SK-N-SH treated with all-trans-retinoic acid at 6 μM for 48 hours (cell line): ENCODE measurements around the gene CLTB.
"Not testable (repeated sequence)": the region's sequence is repeated elsewhere in the genome, so short reads cannot be mapped to it uniquely, and the experiment has no call there.

Experiments used
- ATAC-seq: fragments of 200-7000 bp; cut with Tn5 transposase; 3 replicates; pipeline ENCODE4 v1.9.1; 2020; ENCODE audit warnings: mild to moderate bottlenecking, moderate library complexity
- ARNTL ChIP-seq: fragments of 450-650 bp; formaldehyde crosslinking; IDR thresholded peaks from 2 replicates; pipeline ENCODE4 v1.5.0; 2020; ENCODE audit warnings: low read depth, mild to moderate bottlenecking, moderate library complexity, borderline replicate concordance
- BACH2 ChIP-seq: fragments of 250-450 bp; sonication (Bioruptor Pico); IDR thresholded peaks from 2 replicates; pipeline ENCODE4 v1.9.0; 2021; ENCODE audit warnings: mild to moderate bottlenecking, borderline replicate concordance
- CREB5 ChIP-seq: fragments of 250-450 bp; sonication (Bioruptor Pico); IDR thresholded peaks from 2 replicates; pipeline ENCODE4 v1.5.1; 2020; ENCODE audit warnings: low read depth, mild to moderate bottlenecking, moderate library complexity
- CSDC2 ChIP-seq: fragments of 250-450 bp; sonication (Bioruptor Pico); IDR thresholded peaks from 2 replicates; pipeline ENCODE4 v1.5.0; 2020; ENCODE audit warnings: mild to moderate bottlenecking, moderate library complexity
- ESRRG ChIP-seq: fragments of 250-450 bp; sonication (Bioruptor Pico); IDR thresholded peaks from 2 replicates; pipeline ENCODE4 v1.6.1; 2021; ENCODE audit warnings: mild to moderate bottlenecking
- GLIS3 ChIP-seq: fragments of 250-450 bp; sonication (Bioruptor Pico); IDR thresholded peaks from 2 replicates; pipeline ENCODE4 v1.5.0; 2020; ENCODE audit warnings: mild to moderate bottlenecking, moderate library complexity
- ISL1 ChIP-seq: fragments of 250-450 bp; sonication (Bioruptor Pico); IDR thresholded peaks from 2 replicates; pipeline ENCODE4 v2.1.2; 2022; ENCODE audit warnings: mild to moderate bottlenecking, moderate library complexity
- OSR1 ChIP-seq: fragments of 250-450 bp; sonication (Bioruptor Pico); IDR thresholded peaks from 2 replicates; pipeline ENCODE4 v1.8.0; 2022; ENCODE audit warnings: moderate library complexity, mild to moderate bottlenecking, inconsistent platforms
- POU6F1 ChIP-seq: fragments of 250-450 bp; sonication (Bioruptor Pico); IDR thresholded peaks from 2 replicates; pipeline ENCODE4 v1.8.0; 2021; ENCODE audit warnings: low read depth, mild to moderate bottlenecking, moderate library complexity, borderline replicate concordance
- PPARA ChIP-seq: fragments of 250-450 bp; sonication (Bioruptor Pico); IDR thresholded peaks from 2 replicates; pipeline ENCODE4 v1.5.0; 2020; ENCODE audit warnings: mild to moderate bottlenecking, borderline replicate concordance
- RARB ChIP-seq: fragments of 250-450 bp; sonication (Bioruptor Pico); IDR thresholded peaks from 2 replicates; pipeline ENCODE4 v1.8.0; 2021; ENCODE audit warnings: mild to moderate bottlenecking, moderate library complexity
- TCF4 ChIP-seq: fragments of 250-450 bp; sonication (Bioruptor Pico); IDR thresholded peaks from 2 replicates; pipeline ENCODE4 v1.8.0; 2021; ENCODE audit warnings: mild to moderate bottlenecking, moderate library complexity, borderline replicate concordance
- TOX ChIP-seq: fragments of 250-450 bp; sonication (Bioruptor Pico); IDR thresholded peaks from 2 replicates; pipeline ENCODE4 v1.8.0; 2021; ENCODE audit warnings: mild to moderate bottlenecking, moderate library complexity, borderline replicate concordance
- ZFP3 ChIP-seq: fragments of 250-450 bp; sonication (Bioruptor Pico); IDR thresholded peaks from 2 replicates; pipeline ENCODE4 v1.5.0; 2020; ENCODE audit warnings: mild to moderate bottlenecking, moderate library complexity
- ZFP30 ChIP-seq: fragments of 450-650 bp; formaldehyde crosslinking; IDR thresholded peaks from 2 replicates; pipeline ENCODE4 v1.5.0; 2022; ENCODE audit warnings: mild to moderate bottlenecking, moderate library complexity
- ZNF565 ChIP-seq: fragments of 450-650 bp; formaldehyde crosslinking; conservative IDR thresholded peaks from 2 replicates; pipeline ENCODE4 v1.5.0; 2020; ENCODE audit warnings: low read depth, mild to moderate bottlenecking, moderate library complexity
- ZNF70 ChIP-seq: fragments of 450-650 bp; formaldehyde crosslinking; IDR thresholded peaks from 2 replicates; pipeline ENCODE4 v1.5.0; 2020; ENCODE audit warnings: mild to moderate bottlenecking, moderate library complexity
- ZNF8 ChIP-seq: fragments of 450-650 bp; formaldehyde crosslinking; IDR thresholded peaks from 2 replicates; pipeline ENCODE4 v1.5.0; 2020; ENCODE audit warnings: mild to moderate bottlenecking, moderate library complexity
- TF ChIP-seq, protein P1 (sequence below): fragments of 250-450 bp; sonication (Bioruptor Pico); IDR thresholded peaks from 2 replicates; pipeline ENCODE4 v1.5.0; 2020; ENCODE audit warnings: mild to moderate bottlenecking, moderate library complexity

Gene CLTB

DNA sequence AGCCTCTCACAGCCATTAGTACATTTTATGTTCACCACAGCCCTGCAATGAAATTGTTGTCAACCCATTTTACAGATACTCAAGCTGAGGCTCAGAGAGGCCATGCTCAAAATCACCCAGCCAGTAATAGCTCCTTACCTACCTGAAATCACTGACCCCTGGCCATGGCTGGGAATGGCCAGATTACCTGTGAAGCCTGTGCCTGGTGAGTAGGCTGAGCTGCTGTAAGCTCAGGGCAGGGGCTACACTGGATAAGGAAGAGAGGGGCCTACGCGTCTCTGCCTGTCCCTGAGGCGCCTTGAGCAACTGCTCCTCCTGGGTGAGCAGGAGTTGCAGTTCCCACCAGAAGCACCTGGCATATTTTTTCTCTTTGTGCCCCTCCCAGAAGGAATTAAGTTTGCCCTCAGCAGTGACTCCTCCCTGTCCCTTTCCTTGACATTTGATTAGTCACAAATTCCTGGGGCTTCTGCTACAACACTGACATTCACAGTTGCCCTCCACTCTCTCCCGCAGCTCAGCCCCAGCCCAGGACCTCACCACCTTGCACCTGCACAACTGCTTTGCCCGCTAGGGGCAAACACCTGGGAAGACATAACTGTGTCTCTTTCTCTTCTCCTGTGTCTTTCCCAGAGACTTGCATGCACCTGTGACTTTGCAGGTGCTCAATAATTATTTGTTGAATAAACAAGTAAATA, 5.7 kb downstream of the CLTB start (continued):
- no peak for TF ChIP-seq POU6F1 (CRISPR knock-in tag)
- TF ChIP-seq BACH2 (CRISPR knock-in tag) = no peak

- no peak for TF ChIP-seq ZFP3 (CRISPR knock-in tag)
- TF ChIP-seq GLIS3 (CRISPR knock-in tag) = no peak
- TF ChIP-seq, protein P1, sequence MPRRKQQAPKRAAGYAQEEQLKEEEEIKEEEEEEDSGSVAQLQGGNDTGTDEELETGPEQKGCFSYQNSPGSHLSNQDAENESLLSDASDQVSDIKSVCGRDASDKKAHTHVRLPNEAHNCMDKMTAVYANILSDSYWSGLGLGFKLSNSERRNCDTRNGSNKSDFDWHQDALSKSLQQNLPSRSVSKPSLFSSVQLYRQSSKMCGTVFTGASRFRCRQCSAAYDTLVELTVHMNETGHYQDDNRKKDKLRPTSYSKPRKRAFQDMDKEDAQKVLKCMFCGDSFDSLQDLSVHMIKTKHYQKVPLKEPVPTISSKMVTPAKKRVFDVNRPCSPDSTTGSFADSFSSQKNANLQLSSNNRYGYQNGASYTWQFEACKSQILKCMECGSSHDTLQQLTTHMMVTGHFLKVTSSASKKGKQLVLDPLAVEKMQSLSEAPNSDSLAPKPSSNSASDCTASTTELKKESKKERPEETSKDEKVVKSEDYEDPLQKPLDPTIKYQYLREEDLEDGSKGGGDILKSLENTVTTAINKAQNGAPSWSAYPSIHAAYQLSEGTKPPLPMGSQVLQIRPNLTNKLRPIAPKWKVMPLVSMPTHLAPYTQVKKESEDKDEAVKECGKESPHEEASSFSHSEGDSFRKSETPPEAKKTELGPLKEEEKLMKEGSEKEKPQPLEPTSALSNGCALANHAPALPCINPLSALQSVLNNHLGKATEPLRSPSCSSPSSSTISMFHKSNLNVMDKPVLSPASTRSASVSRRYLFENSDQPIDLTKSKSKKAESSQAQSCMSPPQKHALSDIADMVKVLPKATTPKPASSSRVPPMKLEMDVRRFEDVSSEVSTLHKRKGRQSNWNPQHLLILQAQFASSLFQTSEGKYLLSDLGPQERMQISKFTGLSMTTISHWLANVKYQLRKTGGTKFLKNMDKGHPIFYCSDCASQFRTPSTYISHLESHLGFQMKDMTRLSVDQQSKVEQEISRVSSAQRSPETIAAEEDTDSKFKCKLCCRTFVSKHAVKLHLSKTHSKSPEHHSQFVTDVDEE (CRISPR knock-in tag) = no peak
- no peak for TF ChIP-seq ARNTL (CRISPR knock-in tag)
- no peak for TF ChIP-seq TCF4
- TF ChIP-seq ZNF70 (CRISPR knock-in tag) = no peak
- TF ChIP-seq OSR1 = no peak
- no peak for TF ChIP-seq ZNF8 (CRISPR knock-in tag)
- no peak for ATAC-seq
Observed at GRCh38 chr5:176409765-176410164, 6.6 kb downstream of the CLTB start.

- TF ChIP-seq ISL1 (CRISPR knock-in tag) (no peak), OSR1 (no peak), PPARA (CRISPR knock-in tag) (no peak), ZNF565 (CRISPR knock-in tag) (no peak), TOX (CRISPR knock-in tag) (no peak), BACH2 (CRISPR knock-in tag) (no peak), ESRRG (CRISPR knock-in tag) (no peak), POU6F1 (CRISPR knock-in tag) (no peak), ZNF8 (CRISPR knock-in tag) (no peak), ZFP30 (CRISPR knock-in tag) (no peak), ARNTL (CRISPR knock-in tag) (no peak)
- TF ChIP-seq, all 23 proteins: peak for 0
- ATAC-seq = no peak
Observed at GRCh38 chr5:176408590-176408989, 7.7 kb downstream of the CLTB start.

DNA sequence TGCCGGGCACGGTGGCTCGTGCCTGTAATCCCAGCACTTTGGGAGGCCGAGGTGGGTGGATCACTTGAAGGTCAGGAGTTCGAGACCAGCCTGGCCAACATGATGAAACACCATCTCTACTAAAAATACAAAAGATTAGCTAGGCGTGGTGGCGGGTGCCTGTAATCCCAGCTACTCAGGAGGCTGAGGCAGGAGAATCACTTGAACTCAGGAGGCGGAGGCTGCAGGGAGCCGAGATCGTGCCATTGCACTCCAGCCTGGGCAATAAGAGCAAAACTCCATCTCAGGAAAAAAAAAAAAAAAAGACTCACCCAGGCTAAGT, 8.1 kb downstream of the CLTB start:
- not testable (repeated sequence) for ATAC-seq

DNA sequence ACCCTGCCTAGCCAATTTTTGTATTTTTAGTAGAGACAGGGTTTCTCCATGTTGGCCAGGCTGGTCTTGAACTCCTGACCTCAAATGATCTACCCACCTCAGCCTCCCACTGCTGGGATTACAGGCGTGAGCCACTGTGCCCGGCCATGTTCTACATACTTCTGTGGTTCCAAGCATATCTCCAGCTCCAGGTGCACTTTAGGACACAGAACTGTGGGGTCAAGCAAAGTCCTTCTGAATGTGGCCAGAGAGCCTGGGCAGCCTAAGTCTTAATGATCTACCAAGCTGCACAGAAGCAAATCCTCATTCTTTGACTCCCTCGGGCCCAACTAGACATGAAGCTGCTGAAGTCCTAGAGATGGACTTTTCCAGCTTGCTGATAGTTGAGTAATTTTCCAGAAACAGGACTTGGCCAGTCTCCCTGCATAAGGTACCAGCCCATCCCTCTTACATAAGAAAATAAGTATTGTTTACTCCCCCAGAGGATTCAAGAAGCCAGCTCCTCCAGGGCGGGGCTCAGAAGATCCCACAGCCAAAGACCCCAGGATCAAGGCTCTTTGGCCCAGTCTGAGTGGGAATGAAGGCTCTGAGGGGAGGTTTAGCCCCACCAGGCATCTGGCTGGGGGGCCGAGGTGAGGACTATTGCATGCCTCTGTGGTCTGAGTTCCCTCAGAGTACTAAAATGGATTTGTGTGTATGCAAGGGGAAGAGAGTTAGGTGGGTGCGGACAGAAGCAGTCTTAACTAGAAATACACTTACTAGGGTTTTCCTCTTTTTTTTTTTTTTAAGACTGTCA, 8.7 kb downstream of the CLTB start:
- no peak for ATAC-seq
- TF ChIP-seq ZNF8 (CRISPR knock-in tag) (no peak), PPARA (CRISPR knock-in tag) (no peak), TOX (CRISPR knock-in tag) (no peak), POU6F1 (CRISPR knock-in tag) (no peak), CREB5 (CRISPR knock-in tag) (no peak), RARB (CRISPR knock-in tag) (no peak), BACH2 (CRISPR knock-in tag) (no peak), ESRRG (CRISPR knock-in tag) (no peak), CSDC2 (CRISPR knock-in tag) (no peak), ISL1 (CRISPR knock-in tag) (no peak), ZNF565 (CRISPR knock-in tag) (no peak)
